ENCODE measurements around the gene CEP131.
"Not testable (repeated sequence)": the region's sequence is repeated elsewhere in the genome, so short reads cannot be mapped to it uniquely, and the experiment has no call there.

CEP131 gene

GRCh38 chr17:81238815-81239713 lies 16.3 kb upstream of the CEP131 start, which contains the start of the genes NDUFAF8 and TEPSIN:
Gene NDUFAF8, plus strand, starts transcription at chr17:81239318. Its CDS starts 46 bp downstream, at chr17:81239364.
Gene TEPSIN, minus strand, starts transcription at chr17:81239055. Its CDS starts 22 bp downstream, at chr17:81239033.
- DNase-seq (ENCODE audit: low spot score), result peak; percentile 100

DNA sequence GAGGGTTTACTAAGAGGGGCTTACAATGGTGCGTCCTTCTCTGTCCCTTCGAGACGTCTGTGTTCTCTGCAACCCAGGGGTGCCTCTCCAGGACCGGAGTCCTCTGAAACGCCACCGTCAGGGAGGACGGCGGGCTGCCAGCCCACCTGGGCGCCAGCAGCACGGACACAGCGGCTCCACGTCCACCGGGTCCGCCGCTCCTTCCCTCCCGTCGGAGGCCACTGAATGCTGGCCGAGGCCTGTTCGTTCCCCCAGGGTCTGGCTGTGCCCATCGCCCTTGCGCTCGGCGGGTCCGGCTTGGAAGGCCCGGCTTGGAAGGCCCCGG lies 15.7 kb upstream of the CEP131 start:
- no peak for DNase-seq (ENCODE audit: low spot score)

DNA sequence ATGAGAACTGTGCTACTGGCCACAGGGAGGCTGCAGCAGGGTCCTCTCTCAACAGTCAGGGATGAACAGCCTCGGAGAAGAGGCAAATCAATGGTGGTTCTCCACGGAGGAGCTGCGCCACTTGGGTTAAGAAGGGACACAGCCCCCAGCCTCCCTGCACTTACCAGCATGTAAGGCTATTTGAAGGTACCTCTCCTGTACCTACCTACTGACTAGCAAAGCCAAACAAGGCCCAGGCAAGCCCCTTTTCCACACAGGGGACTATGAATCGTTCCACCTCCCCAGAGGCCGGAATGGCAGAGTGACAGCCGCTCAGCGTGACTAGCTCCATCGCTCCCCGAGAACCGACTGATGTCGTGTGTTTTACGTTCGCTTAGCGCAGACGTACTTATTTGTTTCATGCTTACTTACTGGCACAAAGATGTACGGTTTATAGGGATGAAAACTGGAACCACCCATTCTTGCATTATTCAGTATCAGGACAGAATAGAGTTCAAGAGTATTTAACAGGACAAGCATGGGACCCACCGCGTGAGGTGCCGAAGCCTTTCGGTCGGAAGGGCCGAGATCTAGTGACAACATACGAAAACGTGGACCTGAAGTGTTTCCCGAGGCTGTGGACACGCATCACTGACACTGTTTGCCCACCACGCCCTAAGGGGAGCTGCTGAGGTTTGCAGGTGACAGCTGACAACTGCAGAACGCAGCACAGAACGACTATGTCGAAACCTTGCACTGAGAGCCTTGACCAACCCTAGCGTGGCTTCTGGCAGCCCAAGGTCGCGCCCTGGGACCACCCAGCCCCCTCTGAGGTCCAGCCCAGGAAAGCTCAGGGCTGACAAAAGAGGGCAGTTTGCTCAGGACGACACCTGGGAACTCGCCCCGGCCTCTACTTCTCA lies 15.1 kb upstream of the CEP131 start:
- DNase-seq (ENCODE audit: low spot score), result no peak

- DNase-seq (ENCODE audit: low spot score), result no peak
These were observed 14.0 kb upstream of the CEP131 start for GRCh38 chr17:81236784-81237183.

DNA sequence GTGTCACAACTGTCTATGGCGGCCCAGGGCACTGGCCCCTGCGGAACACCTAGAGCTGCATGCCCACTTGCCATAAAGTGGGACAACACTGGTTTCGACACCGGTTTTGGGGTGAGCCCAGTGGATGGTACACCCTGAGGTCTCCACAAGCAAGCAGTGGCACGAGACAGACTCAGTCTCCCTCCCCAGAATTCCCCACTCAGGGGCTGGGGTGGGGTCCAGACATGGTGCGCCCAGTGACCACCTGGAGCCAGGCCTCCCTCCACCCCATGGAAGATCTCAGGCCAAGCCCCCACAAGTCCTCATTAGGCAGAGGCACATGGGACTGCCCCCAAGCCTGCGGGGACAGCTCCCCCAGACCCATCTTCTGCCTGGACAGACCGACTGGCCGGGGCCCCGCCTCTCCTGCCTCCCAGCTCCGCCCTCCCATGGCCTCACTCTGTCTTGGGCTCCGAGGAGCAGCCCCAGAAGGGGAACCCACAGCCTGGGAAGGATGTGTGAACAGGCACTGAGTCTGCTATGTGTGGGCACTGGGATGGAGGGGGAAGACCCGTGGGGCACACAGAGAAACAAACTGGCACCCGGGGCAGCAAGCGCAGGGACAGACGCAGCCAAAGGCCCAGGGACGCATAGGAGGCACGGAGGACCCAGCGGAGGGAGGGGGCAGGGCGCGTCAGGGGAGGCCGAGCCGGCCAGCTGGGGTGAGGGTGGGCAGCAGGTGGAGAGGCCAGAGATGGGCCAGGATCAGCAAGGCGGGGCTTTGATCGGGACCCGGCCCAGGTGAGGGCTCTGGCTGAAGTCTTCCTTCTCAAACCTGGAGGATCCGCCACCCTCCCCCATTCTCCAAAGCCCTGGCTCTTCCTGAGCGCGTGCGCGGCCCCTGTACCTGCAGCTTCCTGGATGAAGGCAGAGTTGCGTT lies 13.3 kb upstream of the CEP131 start:
- no peak for DNase-seq (ENCODE audit: low spot score)

DNA sequence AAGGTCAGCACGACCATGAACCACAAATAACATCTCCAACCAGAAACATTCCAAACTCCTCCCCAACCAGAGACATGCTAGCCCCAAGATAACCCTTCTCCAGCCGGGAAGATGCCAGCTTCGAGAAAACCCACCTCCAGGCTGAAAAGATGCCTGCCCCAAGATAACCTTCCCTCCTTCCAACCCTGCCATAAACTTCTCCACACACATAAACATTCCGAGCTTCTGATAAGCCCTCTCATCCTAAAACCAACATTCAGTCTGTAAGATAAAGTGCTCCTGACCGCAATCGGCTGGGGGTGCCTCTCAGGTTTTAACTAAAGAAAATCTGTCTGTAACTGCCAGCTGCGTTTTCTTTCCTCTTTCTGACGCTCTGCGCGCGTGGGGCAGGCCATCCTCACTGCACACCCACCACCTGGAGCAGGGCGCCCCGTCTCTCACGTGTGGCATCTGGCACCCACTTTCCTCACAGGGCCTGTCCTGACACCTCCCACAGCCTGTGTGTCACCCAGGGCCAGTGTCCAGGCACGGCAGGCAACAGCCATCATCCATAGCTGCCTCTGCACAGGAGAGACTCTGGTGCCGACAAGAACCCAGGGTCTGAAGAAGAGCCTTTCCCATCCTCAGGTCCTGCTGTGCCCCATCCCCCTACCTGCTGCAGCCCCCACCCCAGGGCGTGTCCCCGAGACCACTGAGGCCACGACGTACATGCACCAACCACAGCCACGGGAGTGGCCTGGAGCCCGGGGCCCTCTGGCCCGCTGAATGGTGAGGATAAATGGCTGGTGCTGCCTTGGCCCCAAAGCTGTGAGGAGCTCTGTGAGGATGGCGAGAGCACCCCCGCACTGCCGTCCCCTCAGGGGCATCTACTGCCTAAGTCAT lies 12.4 kb upstream of the CEP131 start:
- no peak for DNase-seq (ENCODE audit: low spot score)

DNA sequence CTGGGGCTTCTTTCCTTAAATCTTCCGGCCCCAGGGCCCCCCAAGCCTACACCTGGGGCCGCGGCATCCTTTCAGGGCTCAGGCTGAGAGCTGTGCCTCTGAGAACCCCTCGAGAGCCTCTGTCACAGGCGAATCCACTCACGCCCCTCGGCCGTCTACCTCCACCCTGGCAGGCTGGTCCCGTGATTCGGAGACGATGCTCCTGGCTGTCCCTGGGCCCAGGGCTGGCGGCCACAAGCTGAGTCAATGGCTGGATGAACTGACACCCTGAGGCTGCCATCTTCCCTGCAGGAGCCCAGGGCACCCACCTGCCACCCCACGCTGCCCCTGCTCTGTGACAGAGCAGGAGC lies 11.7 kb upstream of the CEP131 start:
- DNase-seq (ENCODE audit: low spot score), result no peak

DNA sequence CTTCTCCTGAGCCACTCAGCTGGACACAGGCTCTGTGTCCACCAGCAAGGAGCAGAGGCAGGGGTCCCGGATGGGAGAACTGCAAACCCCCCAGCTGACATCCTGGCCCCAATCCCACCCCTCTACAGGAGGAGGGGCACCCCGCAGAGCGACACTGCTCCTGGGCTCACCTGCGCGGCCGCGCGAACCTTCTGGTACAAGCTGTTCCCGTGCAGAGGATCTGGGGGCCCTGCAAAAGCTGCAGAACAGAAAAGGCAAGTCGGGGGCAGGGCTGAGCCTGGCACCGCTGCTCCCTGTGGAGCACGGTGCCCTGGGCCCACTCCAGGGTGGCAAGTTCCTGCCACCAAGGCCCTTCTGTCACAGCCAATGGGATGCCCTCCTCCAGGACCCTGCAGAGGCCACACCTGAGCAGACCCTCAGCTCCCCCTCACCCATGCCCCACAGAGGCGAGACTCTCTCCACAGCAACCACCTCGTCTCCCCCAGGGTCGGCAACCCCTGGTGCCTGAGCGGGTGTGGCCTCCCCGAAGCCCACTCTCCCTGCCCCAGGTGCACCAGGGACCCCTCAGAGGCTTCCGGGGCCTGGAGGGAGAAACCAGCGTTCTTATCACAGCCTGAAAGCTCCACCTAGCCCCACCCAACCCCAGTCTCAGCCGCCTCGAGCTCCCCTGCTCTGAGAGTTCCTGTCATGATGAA lies 11.2 kb upstream of the CEP131 start:
- DNase-seq (ENCODE audit: low spot score), result no peak

GRCh38 chr17:81233316-81233715 lies 10.6 kb upstream of the CEP131 start:
- DNase-seq (ENCODE audit: low spot score), result no peak

DNA sequence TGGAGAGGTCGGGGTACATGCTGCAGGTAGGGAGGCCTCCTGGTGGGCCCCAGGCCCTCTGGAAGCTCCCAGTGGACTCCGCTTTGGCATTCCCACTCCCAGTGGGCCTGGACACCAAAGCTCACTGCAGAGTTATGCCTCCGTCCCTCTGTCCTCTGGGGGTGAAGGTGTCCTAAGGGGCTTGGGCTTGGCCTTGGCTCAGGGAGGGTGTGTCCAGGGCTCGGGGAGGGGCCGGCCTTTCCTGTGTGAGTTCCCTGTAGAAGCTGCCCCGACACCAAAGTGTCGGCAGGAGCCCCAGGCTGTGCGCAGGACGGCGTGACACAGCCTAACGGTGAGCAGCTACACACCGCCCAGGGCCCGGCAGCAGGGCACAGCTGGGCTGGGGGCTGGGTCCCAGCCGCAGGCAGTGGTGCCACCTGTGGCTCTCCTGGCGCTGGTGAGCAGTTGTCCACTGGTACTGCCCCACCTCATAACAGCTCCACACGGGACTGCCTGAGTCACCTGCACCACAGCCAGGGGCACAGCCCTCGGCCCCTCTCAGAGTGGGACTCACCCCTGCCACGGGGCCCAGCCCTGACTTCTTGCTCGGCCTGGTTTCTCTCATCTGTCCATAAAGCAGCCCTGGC lies 10.0 kb upstream of the CEP131 start:
- no peak for DNase-seq (ENCODE audit: low spot score)

- DNase-seq (ENCODE audit: low spot score), result no peak
These were observed 9.2 kb upstream of the CEP131 start for GRCh38 chr17:81231766-81232581.

- no peak for DNase-seq (ENCODE audit: low spot score)
These were observed 8.4 kb upstream of the CEP131 start for GRCh38 chr17:81231121-81231645.

DNA sequence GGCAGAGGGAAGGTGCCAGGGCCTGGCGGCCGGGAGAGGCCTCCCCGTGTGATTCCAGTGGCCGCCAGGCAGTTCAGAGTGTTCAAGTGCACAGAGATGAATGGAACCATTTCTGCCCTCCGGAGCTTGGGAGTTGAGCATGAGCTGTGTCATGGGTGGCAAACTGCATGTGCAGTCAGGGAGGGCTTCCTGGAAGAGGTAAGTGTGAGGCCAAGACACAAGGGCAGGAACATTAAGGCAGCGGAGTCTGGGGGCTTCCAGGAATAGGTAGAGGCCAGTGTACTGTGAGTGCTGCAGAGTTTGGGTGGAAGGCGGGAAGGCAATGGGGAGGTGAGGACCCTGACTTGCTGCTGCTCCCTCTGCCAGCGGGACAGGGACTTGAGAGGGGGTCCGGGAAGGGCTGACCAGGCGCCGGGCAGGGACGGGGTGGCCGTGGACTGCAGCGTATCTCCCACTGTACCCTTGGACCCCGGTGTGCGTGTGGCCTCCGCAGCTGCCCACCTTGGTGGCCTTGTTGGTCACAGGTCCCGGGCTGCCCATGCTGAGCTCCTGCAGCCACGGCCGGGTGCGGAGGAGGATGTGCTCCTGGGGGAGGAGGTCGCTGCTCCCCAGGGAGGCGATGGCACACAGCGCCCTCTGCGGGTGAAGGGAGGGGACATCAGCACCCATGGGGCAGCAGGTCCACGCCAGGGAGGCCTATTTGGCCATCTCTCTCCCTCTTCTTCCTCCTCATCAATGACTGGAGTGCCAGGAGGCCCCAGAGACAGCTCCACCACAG lies 7.5 kb upstream of the CEP131 start:
- peak; percentile 80 for DNase-seq (ENCODE audit: low spot score)

GRCh38 chr17:81229666-81229920 lies 6.8 kb upstream of the CEP131 start:
- DNase-seq (ENCODE audit: low spot score), result no peak

- DNase-seq (ENCODE audit: low spot score), result no peak
These were observed 6.3 kb upstream of the CEP131 start for GRCh38 chr17:81228834-81229665.

GRCh38 chr17:81228420-81228819 lies 5.7 kb upstream of the CEP131 start:
- no peak for DNase-seq (ENCODE audit: low spot score)

- DNase-seq (ENCODE audit: low spot score), result not testable (repeated sequence)
These were observed 4.9 kb upstream of the CEP131 start for GRCh38 chr17:81227630-81228029.

Measured in iPS-NIHi11 (cell line).